ENCODE results near the gene C6orf132.
A peak's percentile ranks its signal among the peaks of the same experiment; 100 is the strongest.
"Not testable (repeated sequence)": the region's sequence is repeated elsewhere in the genome, so short reads cannot be mapped to it uniquely, and the experiment has no call there.

C6orf132 gene

GRCh38 chr6:42142118-42142835 is at the start of gene C6orf132:
TSS of gene C6orf132 (minus strand) at chr6:42142620. CDS start at chr6:42142444, 176 bp downstream.
- DNase-seq (ENCODE audit: low read depth in 2 of 2), result no peak

GRCh38 chr6:42190554-42191183 is 48.2 kb upstream of the C6orf132 start:
- DNase-seq (ENCODE audit: low read depth in 2 of 2), result no peak

- no peak for DNase-seq (ENCODE audit: low read depth in 2 of 2)
These were observed 46.0 kb upstream of the C6orf132 start for GRCh38 chr6:42188406-42188805.

GRCh38 chr6:42185597-42185996 is 43.2 kb upstream of the C6orf132 start:
- DNase-seq (ENCODE audit: low read depth in 2 of 2), result no peak

GRCh38 chr6:42184475-42184874 is 42.1 kb upstream of the C6orf132 start:
- DNase-seq (ENCODE audit: low read depth in 2 of 2), result no peak

- no peak for DNase-seq (ENCODE audit: low read depth in 2 of 2)
These were observed 39.7 kb upstream of the C6orf132 start for GRCh38 chr6:42182101-42182500.

- no peak for DNase-seq (ENCODE audit: low read depth in 2 of 2)
These were observed 37.5 kb upstream of the C6orf132 start for GRCh38 chr6:42179945-42180313.

- DNase-seq (ENCODE audit: low read depth in 2 of 2), result no peak
These were observed 37.0 kb upstream of the C6orf132 start for GRCh38 chr6:42179261-42179944.

- no peak for DNase-seq (ENCODE audit: low read depth in 2 of 2)
These were observed 35.3 kb upstream of the C6orf132 start for GRCh38 chr6:42177514-42178364.

GRCh38 chr6:42176981-42177380 is 34.6 kb upstream of the C6orf132 start:
- no peak for DNase-seq (ENCODE audit: low read depth in 2 of 2)

GRCh38 chr6:42175860-42176259 is 33.4 kb upstream of the C6orf132 start:
- DNase-seq (ENCODE audit: low read depth in 2 of 2), result no peak

- no peak for DNase-seq (ENCODE audit: low read depth in 2 of 2)
These were observed 30.7 kb upstream of the C6orf132 start, which contains the start of gene GUCA1A for GRCh38 chr6:42173101-42173500. TSS of gene GUCA1A (plus strand) at chr6:42173364. CDS start at chr6:42173614, 250 bp downstream.

- DNase-seq (ENCODE audit: low read depth in 2 of 2), result no peak
These were observed 29.6 kb upstream of the C6orf132 start for GRCh38 chr6:42171813-42172581.

- DNase-seq (ENCODE audit: low read depth in 2 of 2), result not testable (repeated sequence)
These were observed 27.4 kb upstream of the C6orf132 start for GRCh38 chr6:42169780-42170179.

GRCh38 chr6:42168650-42169049 is 26.2 kb upstream of the C6orf132 start:
- DNase-seq (ENCODE audit: low read depth in 2 of 2), result no peak

GRCh38 chr6:42166444-42167141 is 24.2 kb upstream of the C6orf132 start:
- DNase-seq (ENCODE audit: low read depth in 2 of 2), result peak; percentile 58 to 82

- no peak for DNase-seq (ENCODE audit: low read depth in 2 of 2)
These were observed 22.6 kb upstream of the C6orf132 start for GRCh38 chr6:42165016-42165415.

GRCh38 chr6:42163981-42164380 is 21.6 kb upstream of the C6orf132 start:
- no peak for DNase-seq (ENCODE audit: low read depth in 2 of 2)

GRCh38 chr6:42162812-42163211 is 20.4 kb upstream of the C6orf132 start:
- no peak for DNase-seq (ENCODE audit: low read depth in 2 of 2)

- DNase-seq (ENCODE audit: low read depth in 2 of 2), result no peak
These were observed 20.0 kb upstream of the C6orf132 start for GRCh38 chr6:42162384-42162783.
